ENCODE data around the gene TRABD2B.

TRABD2B gene

GRCh38 chr1:47761201-47761930 is 235.8 kb downstream of the TRABD2B start:
- no peak for DNase-seq (ENCODE audit: extremely low spot score)
- ChIA-PET CTCF (interaction anchor here (3.1 kb wide), 1 partner anchor 35 kb away, joined by 14 read pairs; no protein-coding TSS in a partner anchor), POLR2A (no interaction called here)
- TF ChIP-seq CTCF (IDR thresholded peaks at IDR 0.05; ENCODE audit: control extremely low read depth, extremely low read depth, low read depth, missing control alignments): no peak

GRCh38 chr1:47759936-47760629 is 237.1 kb downstream of the TRABD2B start:
- ChIA-PET POLR2A (no interaction called here), CTCF (interaction anchor here (0.8 to 3.1 kb wide), 2 partner anchors 34 to 325 kb away, joined by 3 to 14 read pairs; no protein-coding TSS in a partner anchor)
- DNase-seq (ENCODE audit: extremely low spot score): no peak
- TF ChIP-seq CTCF (IDR thresholded peaks at IDR 0.05; ENCODE audit: control extremely low read depth, extremely low read depth, low read depth, missing control alignments): no peak

- DNase-seq (ENCODE audit: extremely low spot score): no peak
- no peak for TF ChIP-seq CTCF (IDR thresholded peaks at IDR 0.05; ENCODE audit: control extremely low read depth, extremely low read depth, low read depth, missing control alignments)
- CTCF ChIA-PET: interaction anchor here (1.3 to 8.2 kb wide), 3 partner anchors 19 to 322 kb away, joined by 3 to 51 read pairs (median 14); partner anchors contain the start of gene FOXD2
- POLR2A ChIA-PET: no interaction called here
Observed at GRCh38 chr1:47759251-47759935, 237.8 kb downstream of the TRABD2B start.

- ChIA-PET POLR2A (no interaction called here), CTCF (interaction anchor here (1.0 to 8.2 kb wide), 4 partner anchors 18 to 323 kb away, joined by 3 to 51 read pairs (median 8); partner anchors contain the start of gene FOXD2)
- no peak for TF ChIP-seq CTCF (IDR thresholded peaks at IDR 0.05; ENCODE audit: control extremely low read depth, extremely low read depth, low read depth, missing control alignments)
- DNase-seq (ENCODE audit: extremely low spot score): no peak
Observed at GRCh38 chr1:47758341-47759250, 238.6 kb downstream of the TRABD2B start.

GRCh38 chr1:47757226-47757975 is 239.8 kb downstream of the TRABD2B start:
- ChIA-PET POLR2A (no interaction called here), CTCF (interaction anchor here (2.0 to 8.2 kb wide), 4 partner anchors 12 to 31 kb away, joined by 6 to 51 read pairs (median 18); no protein-coding TSS in a partner anchor)
- DNase-seq (ENCODE audit: extremely low spot score): no peak
- TF ChIP-seq CTCF (IDR thresholded peaks at IDR 0.05; ENCODE audit: control extremely low read depth, extremely low read depth, low read depth, missing control alignments): no peak

Measured in GM10248 (cell line).